RWPE2 (cell line): ENCODE results near the gene TNP2.

ENCODE experiments used
- ATAC-seq: fragments of 200-7000 bp; cut with Tn5 transposase; 3 replicates; pipeline ENCODE4 v1.9.1; 2021; ENCODE audit warnings: low read depth
- DNase-seq: peaks from one replicate; pipeline ENCODE4 v3.0.0-alpha.2; 2020; ENCODE audit warnings: low spot score
- H3K27ac ChIP-seq: fragments of 450-650 bp; 2 replicates; pipeline ENCODE4 v1.5.1; 2017; ENCODE audit warnings: mild to moderate bottlenecking; ENCODE audit not compliant: poor library complexity, severe bottlenecking
- H3K27me3 ChIP-seq: fragments of 250-450 bp; sonication (Bioruptor Pico); 2 replicates; pipeline ENCODE4 v1.5.1; 2021; ENCODE audit warnings: mild to moderate bottlenecking, moderate library complexity; ENCODE audit not compliant: insufficient read depth, poor library complexity, severe bottlenecking
- H3K36me3 ChIP-seq: fragments of 250-450 bp; sonication (Bioruptor Pico); 2 replicates; pipeline ENCODE4 v1.5.1; 2020; ENCODE audit warnings: low read depth, mild to moderate bottlenecking, moderate library complexity
- H3K4me1 ChIP-seq: fragments of 250-450 bp; sonication (Bioruptor Pico); 2 replicates; pipeline ENCODE4 v1.5.1; 2021; ENCODE audit warnings: mild to moderate bottlenecking, moderate library complexity; ENCODE audit not compliant: insufficient read depth, poor library complexity, severe bottlenecking
- H3K4me3 ChIP-seq: fragments of 250-450 bp; sonication (Bioruptor Pico); 2 replicates; pipeline ENCODE4 v1.5.1; 2021; ENCODE audit warnings: mild to moderate bottlenecking, moderate library complexity; ENCODE audit not compliant: severe bottlenecking
- H3K9me3 ChIP-seq: fragments of 250-450 bp; sonication (Bioruptor Pico); 2 replicates; pipeline ENCODE4 v1.5.1; 2021; ENCODE audit warnings: mild to moderate bottlenecking, moderate library complexity; ENCODE audit not compliant: severe bottlenecking
- CTCF ChIP-seq: fragments of 450-650 bp; IDR thresholded peaks from one replicate; pipeline ENCODE4 v1.5.1; 2017; ENCODE audit warnings: mild to moderate bottlenecking, moderate library complexity; ENCODE audit not compliant: poor library complexity, severe bottlenecking

The TNP2 gene

DNA sequence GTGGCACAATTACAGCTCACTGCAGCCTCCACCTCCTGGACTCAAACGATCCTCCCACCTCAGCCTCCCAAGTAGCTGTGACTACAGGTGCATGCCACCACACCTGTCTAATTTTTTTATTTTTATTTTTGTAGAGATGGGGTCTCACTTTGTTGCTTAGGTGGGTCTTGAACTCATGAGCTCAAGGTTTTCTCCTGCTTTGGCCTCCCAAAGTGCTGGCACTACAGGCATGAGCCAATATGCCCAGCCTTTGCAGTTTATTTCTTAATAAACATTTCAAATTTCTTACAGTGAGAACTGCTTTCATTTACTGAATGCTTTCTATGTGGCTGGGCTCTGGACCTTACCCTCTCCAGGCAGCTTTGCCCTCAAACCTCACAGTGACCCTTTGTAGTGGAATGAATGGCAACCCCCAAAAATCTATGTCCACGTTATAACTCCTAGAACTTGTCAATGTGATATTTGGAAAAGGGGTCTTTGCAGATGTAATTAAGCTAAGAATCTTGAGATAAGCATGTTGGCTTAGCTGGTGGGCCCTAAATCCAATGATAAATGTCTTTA lies 1.6 kb upstream of the TNP2 start:
- H3K36me3 ChIP-seq, result no peaks in the 10 kb centered on the region
- no peak for ATAC-seq
- H3K27me3 ChIP-seq, result no peaks in the 10 kb centered on the region
- DNase-seq, result no peak
- H3K9me3 ChIP-seq, result no peaks in the 10 kb centered on the region
- no peak overlapping the region for H3K27ac ChIP-seq
- H3K4me1 ChIP-seq, result peaks cover 3% of the 10 kb centered on the region
- no peak overlapping the region for H3K4me3 ChIP-seq
- no peak for TF ChIP-seq CTCF

DNA sequence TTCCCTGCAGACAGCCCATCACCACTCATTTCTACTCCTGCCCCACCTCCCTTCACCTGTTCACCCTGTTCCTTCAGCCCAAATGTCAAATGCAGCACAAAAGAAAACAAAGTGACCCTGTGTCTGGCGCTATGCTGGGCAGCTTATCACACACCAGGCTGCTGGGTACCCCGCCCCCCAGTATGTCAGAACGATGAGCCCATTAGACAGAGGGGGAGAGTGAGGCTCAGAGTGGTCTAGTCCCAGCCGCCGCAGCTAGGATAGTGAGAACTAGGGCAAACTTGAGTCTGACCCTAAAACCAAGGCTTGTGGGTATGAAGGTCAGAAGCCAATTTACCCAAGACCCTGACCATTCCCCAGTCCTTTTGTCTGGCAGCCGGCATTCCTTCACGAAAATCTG lies 4.0 kb downstream of the TNP2 start:
- H3K4me1 ChIP-seq, result no peaks in the 10 kb centered on the region
- no peak overlapping the region for H3K4me3 ChIP-seq
- ATAC-seq, result no peak
- H3K27ac ChIP-seq, result no peak overlapping the region
- H3K36me3 ChIP-seq, result no peaks in the 10 kb centered on the region
- no peak for TF ChIP-seq CTCF
- H3K9me3 ChIP-seq, result no peaks in the 10 kb centered on the region
- DNase-seq, result no peak
- H3K27me3 ChIP-seq, result no peaks in the 10 kb centered on the region

DNA sequence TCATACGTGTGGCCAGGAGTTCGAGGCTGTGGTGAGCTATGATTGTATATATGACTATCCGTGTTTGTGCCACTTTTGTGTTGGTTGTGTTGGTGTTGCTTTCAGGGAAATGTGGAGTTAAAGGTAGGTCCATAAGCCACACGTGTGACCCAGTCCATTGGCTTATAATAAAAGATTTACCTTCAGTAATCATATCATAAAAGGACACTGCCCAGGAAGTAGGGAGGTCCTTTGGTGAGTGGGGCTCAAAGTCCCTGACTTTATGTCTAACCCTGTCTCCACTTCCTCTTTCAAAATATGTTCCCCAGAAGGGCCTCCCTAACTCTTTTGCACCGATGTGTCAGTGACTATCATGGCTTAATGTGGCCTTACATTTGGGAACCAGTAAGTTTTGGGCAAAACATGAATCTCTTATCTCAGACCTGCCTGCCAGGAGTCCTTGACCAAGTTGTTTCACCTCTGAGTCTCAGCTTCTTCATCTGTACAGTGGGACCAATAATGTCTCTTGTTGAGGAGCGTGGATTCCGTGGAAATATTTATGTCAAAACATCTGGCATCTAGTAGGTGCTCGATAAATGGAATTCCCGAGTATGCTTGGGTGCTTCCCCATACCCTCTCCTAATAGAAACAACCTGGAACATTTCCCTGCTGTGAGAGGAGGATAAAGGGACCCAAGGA lies 4.8 kb downstream of the TNP2 start:
- H3K4me3 ChIP-seq, result no peak overlapping the region
- H3K9me3 ChIP-seq, result no peaks in the 10 kb centered on the region
- H3K27me3 ChIP-seq, result no peaks in the 10 kb centered on the region
- no peak for ATAC-seq
- H3K4me1 ChIP-seq, result no peaks in the 10 kb centered on the region
- DNase-seq, result no peak
- H3K27ac ChIP-seq, result no peak overlapping the region
- H3K36me3 ChIP-seq, result no peaks in the 10 kb centered on the region
- TF ChIP-seq CTCF, result no peak

DNA sequence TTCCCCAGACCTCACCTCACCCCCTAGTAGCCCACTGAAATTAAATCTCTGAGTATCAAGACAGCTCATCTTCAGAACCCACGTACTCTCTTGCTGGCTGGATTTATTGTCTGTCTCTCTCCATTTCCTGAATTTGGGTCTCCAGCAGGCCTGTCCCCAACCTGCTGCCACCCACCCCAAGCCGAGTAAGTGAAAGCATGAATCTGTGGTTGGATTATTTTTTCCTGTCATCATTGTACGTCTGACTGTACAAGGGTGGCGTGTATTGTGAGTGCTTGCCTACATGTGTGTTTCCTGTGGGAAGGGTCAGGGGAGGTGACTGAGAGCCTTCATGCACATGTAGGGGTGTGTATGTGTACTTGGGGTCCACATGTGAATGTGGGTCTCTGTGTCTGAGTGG lies 5.4 kb downstream of the TNP2 start:
- DNase-seq (no peak), ATAC-seq (no peak)
- Histone ChIP-seq H3K4me1 (no peaks in the 10 kb centered on the region), H3K36me3 (no peaks in the 10 kb centered on the region), H3K9me3 (no peaks in the 10 kb centered on the region), H3K4me3 (no peak overlapping the region), H3K27me3 (no peaks in the 10 kb centered on the region), H3K27ac (no peak overlapping the region)
- TF ChIP-seq CTCF, result no peak

DNA sequence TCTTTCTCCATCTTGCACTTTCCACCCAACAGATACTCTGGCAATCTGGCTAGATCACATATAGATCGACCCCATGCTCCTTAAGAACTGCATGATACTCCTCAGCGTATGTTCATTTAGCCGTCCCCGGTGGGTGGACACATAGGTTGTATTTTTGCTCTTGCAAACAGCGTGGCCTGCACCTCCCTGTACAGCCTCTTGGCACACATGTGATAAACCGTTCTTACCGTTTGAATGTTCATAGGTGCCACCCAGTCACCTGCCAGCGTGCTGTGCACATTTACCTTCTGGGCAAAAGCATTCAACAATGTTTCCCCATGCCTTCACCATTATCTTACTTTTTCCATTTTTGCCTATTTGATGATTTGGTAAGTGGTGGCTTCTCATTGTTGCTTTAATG lies 6.2 kb downstream of the TNP2 start:
- no peak for TF ChIP-seq CTCF
- Histone ChIP-seq H3K36me3 (no peaks in the 10 kb centered on the region), H3K4me1 (no peaks in the 10 kb centered on the region), H3K4me3 (no peak overlapping the region), H3K9me3 (no peaks in the 10 kb centered on the region), H3K27me3 (no peaks in the 10 kb centered on the region), H3K27ac (no peak overlapping the region)
- ATAC-seq (no peak), DNase-seq (no peak)
